ENCODE data around the gene CILP2. TPM values are rescaled to one million over a fixed set of nuclear protein-coding genes. Genes with fewer than 3 reads are reported as not detected.

The CILP2 gene
- total RNA-seq, 3 donors from 2014 or later, result 0.15 to 0.66 (median 0.16) TPM

DNA sequence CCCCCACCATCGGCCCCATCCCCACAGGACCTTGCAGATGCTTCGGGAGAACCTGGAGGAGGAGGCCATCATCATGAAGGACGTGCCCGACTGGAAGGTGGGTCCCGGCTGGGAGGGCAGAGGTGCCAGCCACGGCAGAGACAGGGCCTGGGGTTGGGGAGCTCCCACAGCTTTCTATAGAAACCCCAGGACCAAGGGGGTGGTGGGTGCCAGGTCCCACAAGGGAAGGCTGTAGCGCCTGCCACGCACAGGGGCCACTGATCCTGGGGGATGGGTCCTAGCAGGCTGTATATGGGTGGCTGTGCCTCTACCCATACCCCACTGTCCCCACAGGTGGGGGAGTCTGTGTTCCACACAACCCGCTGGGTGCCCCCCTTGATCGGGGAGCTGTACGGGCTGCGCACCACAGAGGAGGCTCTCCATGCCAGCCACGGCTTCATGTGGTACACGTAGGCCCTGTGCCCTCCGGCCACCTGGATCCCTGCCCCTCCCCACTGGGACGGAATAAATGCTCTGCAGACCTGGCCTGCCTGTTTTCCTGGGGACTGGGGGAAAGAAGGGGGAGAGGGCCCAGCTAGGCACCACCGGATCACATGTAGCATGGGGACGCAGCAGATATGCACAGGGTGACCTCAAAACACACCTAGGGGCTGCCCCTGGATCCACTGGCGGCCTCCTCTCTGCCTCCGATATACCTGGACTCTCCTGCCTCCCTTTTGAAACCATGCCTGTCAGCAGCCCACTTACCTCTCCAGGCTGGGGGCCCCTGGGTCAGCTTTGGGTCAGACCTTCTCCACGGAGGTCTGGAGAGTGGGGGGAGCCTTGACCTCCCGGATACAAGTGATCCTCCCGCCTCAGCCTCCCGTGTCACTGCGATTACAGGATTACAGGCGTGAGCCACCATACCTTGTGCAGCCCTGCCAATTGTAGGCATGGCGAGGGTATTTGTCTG, 10.1 kb upstream of the CILP2 start:
- no peak overlapping the region for H3K4me3 ChIP-seq
- intact Hi-C loops (cut with DNase I; ENCODE audit: low total_unique reads), result no loop called here
- H3K27me3 ChIP-seq, result no peaks in the 10 kb centered on the region
- DNase-seq (ENCODE audit: low spot score in 2 of 2), result no peak
- TF ChIP-seq POLR2A (IDR thresholded peaks at IDR 0.05), result no peak
- TF ChIP-seq, protein P1, sequence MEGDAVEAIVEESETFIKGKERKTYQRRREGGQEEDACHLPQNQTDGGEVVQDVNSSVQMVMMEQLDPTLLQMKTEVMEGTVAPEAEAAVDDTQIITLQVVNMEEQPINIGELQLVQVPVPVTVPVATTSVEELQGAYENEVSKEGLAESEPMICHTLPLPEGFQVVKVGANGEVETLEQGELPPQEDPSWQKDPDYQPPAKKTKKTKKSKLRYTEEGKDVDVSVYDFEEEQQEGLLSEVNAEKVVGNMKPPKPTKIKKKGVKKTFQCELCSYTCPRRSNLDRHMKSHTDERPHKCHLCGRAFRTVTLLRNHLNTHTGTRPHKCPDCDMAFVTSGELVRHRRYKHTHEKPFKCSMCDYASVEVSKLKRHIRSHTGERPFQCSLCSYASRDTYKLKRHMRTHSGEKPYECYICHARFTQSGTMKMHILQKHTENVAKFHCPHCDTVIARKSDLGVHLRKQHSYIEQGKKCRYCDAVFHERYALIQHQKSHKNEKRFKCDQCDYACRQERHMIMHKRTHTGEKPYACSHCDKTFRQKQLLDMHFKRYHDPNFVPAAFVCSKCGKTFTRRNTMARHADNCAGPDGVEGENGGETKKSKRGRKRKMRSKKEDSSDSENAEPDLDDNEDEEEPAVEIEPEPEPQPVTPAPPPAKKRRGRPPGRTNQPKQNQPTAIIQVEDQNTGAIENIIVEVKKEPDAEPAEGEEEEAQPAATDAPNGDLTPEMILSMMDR (IDR thresholded peaks at IDR 0.05), result no peak
- TF ChIP-seq POLR2AphosphoS5 (IDR thresholded peaks at IDR 0.05), result no peak
- no peaks in the 10 kb centered on the region for H3K4me1 ChIP-seq
- H3K36me3 ChIP-seq, result peaks cover 4% of the 10 kb centered on the region
- no peaks in the 10 kb centered on the region for H3K9me3 ChIP-seq
- H3K27ac ChIP-seq, result no peak overlapping the region

DNA sequence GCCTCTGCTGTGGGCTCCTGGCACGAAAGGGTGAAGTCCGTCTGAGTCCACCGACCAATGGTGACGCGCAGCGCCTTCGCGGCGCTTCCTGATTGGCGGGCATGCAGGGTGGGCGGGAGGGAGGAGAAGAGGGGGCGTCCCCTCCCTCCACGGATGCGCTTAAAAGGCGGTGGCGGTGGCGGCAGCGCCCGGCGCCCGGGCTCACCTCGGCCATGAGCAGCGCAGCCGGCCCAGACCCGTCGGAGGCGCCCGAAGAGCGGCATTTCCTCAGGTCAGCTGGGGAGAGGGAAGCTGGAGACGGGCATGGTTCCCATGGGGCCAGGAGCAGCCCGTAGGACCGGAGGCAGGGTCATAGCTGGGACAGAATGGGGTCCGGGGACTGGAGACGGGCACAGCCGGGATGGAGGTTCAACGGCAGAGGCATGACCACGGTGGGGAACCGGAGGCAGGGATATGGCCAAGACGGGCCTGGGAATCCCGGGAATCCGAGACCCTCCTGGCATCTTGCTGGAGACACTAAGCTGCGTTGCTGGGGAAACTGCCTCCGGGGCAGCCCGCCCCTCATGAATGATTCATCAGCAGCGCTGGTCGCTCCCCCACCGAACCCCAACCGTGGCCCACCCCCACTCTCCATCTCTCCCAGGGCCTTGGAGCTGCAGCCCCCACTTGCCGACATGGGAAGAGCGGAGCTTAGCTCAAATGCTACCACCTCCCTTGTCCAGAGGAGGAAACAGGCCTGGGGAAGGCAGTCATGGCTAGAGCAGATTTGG, 9.2 kb upstream of the CILP2 start, which contains the start of gene YJEFN3:
Gene YJEFN3, plus strand, starts transcription at position 191 of the 770 bp plus-strand sequence. Its CDS starts 22 bp downstream, at position 213.
- H3K27ac ChIP-seq, result no peak within 1 kb of the TSS
- H3K4me1 ChIP-seq, result no peaks in the 10 kb centered on the region
- H3K27me3 ChIP-seq, result no peaks in the 10 kb centered on the region
- TF ChIP-seq POLR2AphosphoS5 (IDR thresholded peaks at IDR 0.05), result no peak
- intact Hi-C loops (cut with DNase I; ENCODE audit: low total_unique reads), result no loop called here
- peak within 1 kb of the TSS in 1 of 3 donors; percentile 5 for H3K4me3 ChIP-seq
- DNase-seq (ENCODE audit: low spot score in 2 of 2), result no peak
- H3K36me3 ChIP-seq, result peaks cover 4% of the 10 kb centered on the region
- no peaks in the 10 kb centered on the region for H3K9me3 ChIP-seq

DNA sequence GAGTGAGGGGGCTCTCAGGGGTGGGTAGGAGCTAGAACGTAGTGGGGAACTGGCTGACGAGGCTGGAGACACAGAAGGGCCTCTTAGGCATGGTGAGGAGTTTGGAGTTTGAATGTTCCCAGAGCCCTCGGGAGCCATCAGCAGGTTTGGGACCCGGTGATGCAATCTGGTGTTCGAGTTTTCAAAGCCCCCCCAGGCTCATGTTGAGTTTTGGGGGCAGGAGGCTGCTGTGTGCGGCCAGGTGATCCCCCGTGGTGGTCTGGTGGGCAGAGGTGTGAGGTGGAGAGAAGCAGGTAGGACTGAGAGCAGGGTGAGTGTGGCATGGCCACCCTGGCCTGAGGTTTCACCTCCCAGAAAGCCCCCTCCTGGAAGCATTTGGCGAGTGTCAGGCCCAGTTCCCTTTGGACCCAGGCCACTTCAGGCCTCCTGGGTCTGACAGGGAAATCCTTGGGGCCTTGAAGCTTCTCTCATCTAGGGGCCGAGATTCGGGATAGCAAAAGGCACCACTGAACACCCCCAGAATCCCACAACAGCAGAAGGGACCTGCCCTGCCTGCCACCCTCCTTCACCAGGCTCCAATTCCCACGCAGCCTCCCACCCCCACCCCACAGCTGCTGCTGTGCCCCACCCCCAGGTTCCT, 8.2 kb upstream of the CILP2 start:
- intact Hi-C loops (cut with DNase I; ENCODE audit: low total_unique reads), result loop anchor here (5.0 to 10.0 kb wide), 2 partner anchors 117 to 425 kb away; no protein-coding TSS in a partner anchor
- Histone ChIP-seq H3K4me3 (no peak overlapping the region), H3K9me3 (no peaks in the 10 kb centered on the region), H3K27ac (no peak overlapping the region), H3K4me1 (no peaks in the 10 kb centered on the region), H3K36me3 (peaks cover 4% of the 10 kb centered on the region), H3K27me3 (no peaks in the 10 kb centered on the region)
- TF ChIP-seq POLR2A (IDR thresholded peaks at IDR 0.05), result no peak
- TF ChIP-seq POLR2AphosphoS5 (IDR thresholded peaks at IDR 0.05), result no peak
- TF ChIP-seq, protein P1 (IDR thresholded peaks at IDR 0.05), result no peak
- DNase-seq (ENCODE audit: low spot score in 2 of 2), result no peak

DNA sequence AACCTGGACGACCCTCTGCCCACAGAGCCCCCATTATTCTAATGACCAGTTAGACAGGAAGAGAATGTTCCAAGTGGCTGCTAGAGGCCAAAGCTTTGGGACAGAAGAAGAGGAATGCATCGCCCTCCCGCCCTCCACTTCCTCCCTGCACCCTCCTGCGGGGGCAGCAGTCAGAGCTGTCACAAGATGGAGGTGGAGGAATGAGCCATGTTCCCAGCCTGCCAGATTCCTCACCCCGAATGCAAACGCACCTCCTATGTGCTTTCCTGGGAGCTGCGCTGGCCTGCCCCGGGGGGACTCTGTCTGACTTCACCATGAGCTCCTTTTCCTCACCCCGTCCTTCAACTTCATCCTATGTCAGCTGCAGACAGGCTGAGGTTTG, 7.7 kb upstream of the CILP2 start:
- TF ChIP-seq, protein P1 (IDR thresholded peaks at IDR 0.05), result no peak
- TF ChIP-seq POLR2A (IDR thresholded peaks at IDR 0.05) (no peak), POLR2AphosphoS5 (IDR thresholded peaks at IDR 0.05) (no peak)
- intact Hi-C loops (cut with DNase I; ENCODE audit: low total_unique reads), result loop anchor here (5.0 to 10.0 kb wide), 2 partner anchors 117 to 424 kb away; no protein-coding TSS in a partner anchor
- DNase-seq (ENCODE audit: low spot score in 2 of 2), result no peak
- Histone ChIP-seq H3K27ac (no peak overlapping the region), H3K27me3 (no peaks in the 10 kb centered on the region), H3K4me3 (no peak overlapping the region), H3K4me1 (no peaks in the 10 kb centered on the region), H3K36me3 (peaks cover 4% of the 10 kb centered on the region), H3K9me3 (no peaks in the 10 kb centered on the region)

DNA sequence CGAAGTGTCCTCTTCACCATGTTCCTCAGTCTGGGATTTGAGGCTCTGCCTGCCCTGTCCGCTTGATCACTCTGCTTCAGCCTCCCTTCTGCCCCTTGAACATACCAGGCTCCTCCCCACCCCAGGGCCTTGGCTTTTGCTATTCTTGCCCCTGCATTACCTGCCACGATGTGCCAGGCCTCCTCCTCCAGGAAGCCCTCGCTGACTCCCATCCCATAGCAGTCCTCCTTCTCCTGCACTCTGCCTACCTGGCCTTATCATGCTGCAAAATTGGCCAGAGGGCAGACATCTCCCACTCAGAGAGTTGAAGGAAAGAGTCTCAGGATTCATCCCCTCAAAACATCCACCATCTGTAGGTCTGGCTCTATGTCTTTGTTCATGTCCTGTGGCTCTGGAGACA, 7.2 kb upstream of the CILP2 start:
- H3K4me1 ChIP-seq, result no peaks in the 10 kb centered on the region
- H3K36me3 ChIP-seq, result peaks cover 4% of the 10 kb centered on the region
- no peaks in the 10 kb centered on the region for H3K9me3 ChIP-seq
- no peak for TF ChIP-seq POLR2AphosphoS5 (IDR thresholded peaks at IDR 0.05)
- TF ChIP-seq, protein P1 (IDR thresholded peaks at IDR 0.05), result no peak
- TF ChIP-seq POLR2A (IDR thresholded peaks at IDR 0.05), result no peak
- DNase-seq (ENCODE audit: low spot score in 2 of 2), result no peak
- no peak overlapping the region for H3K4me3 ChIP-seq
- H3K27ac ChIP-seq, result no peak overlapping the region
- H3K27me3 ChIP-seq, result no peaks in the 10 kb centered on the region
- intact Hi-C loops (cut with DNase I; ENCODE audit: low total_unique reads), result loop anchor here (5.0 to 10.0 kb wide), 2 partner anchors 116 to 424 kb away; no protein-coding TSS in a partner anchor
